RWPE2 (cell line): ENCODE data around the gene CACNA2D1.
A peak's percentile ranks its signal among the peaks of the same experiment; 100 is the strongest.

Experiments used
- ATAC-seq: fragments of 200-7000 bp; cut with Tn5 transposase; 3 replicates; pipeline ENCODE4 v1.9.1; 2021; ENCODE audit warnings: low read depth
- DNase-seq: peaks from one replicate; pipeline ENCODE4 v3.0.0-alpha.2; 2020; ENCODE audit warnings: low spot score
- H3K27ac ChIP-seq: fragments of 450-650 bp; 2 replicates; pipeline ENCODE4 v1.5.1; 2017; ENCODE audit warnings: mild to moderate bottlenecking; ENCODE audit not compliant: poor library complexity, severe bottlenecking
- H3K27me3 ChIP-seq: fragments of 250-450 bp; sonication (Bioruptor Pico); 2 replicates; pipeline ENCODE4 v1.5.1; 2021; ENCODE audit warnings: mild to moderate bottlenecking, moderate library complexity; ENCODE audit not compliant: insufficient read depth, poor library complexity, severe bottlenecking
- H3K36me3 ChIP-seq: fragments of 250-450 bp; sonication (Bioruptor Pico); 2 replicates; pipeline ENCODE4 v1.5.1; 2020; ENCODE audit warnings: low read depth, mild to moderate bottlenecking, moderate library complexity
- H3K4me1 ChIP-seq: fragments of 250-450 bp; sonication (Bioruptor Pico); 2 replicates; pipeline ENCODE4 v1.5.1; 2021; ENCODE audit warnings: mild to moderate bottlenecking, moderate library complexity; ENCODE audit not compliant: insufficient read depth, poor library complexity, severe bottlenecking
- H3K4me3 ChIP-seq: fragments of 250-450 bp; sonication (Bioruptor Pico); 2 replicates; pipeline ENCODE4 v1.5.1; 2021; ENCODE audit warnings: mild to moderate bottlenecking, moderate library complexity; ENCODE audit not compliant: severe bottlenecking
- H3K9me3 ChIP-seq: fragments of 250-450 bp; sonication (Bioruptor Pico); 2 replicates; pipeline ENCODE4 v1.5.1; 2021; ENCODE audit warnings: mild to moderate bottlenecking, moderate library complexity; ENCODE audit not compliant: severe bottlenecking
- TF ChIP-seq, protein P1 (sequence below): fragments of 450-650 bp; IDR thresholded peaks from one replicate; pipeline ENCODE4 v1.5.1; 2017; ENCODE audit warnings: mild to moderate bottlenecking, moderate library complexity; ENCODE audit not compliant: poor library complexity, severe bottlenecking

The CACNA2D1 gene

DNA sequence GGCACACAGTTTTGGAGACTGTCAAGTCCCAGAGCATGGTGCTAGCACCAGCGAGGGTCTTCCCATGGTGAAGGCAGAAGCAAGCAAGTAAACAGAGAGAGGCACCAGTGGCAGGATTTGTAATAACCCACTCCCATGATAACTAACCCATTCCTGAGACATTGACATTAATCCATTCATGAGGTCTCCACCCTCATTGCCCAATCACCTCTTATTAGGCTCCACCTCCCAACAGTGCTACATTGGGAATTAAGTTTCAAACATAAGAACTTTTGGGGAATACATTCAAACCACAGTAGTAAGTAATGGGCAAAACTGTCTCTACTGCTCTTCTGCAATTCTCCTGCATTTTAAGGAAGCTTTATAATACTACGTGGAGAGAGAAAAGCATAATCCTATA is 193.6 kb downstream of the CACNA2D1 start:
- ATAC-seq, result no peak
- peaks cover 6% of the 10 kb centered on the region for H3K27me3 ChIP-seq
- DNase-seq, result no peak
- H3K4me1 ChIP-seq, result no peaks in the 10 kb centered on the region
- H3K9me3 ChIP-seq, result no peaks in the 10 kb centered on the region
- no peak overlapping the region for H3K4me3 ChIP-seq
- TF ChIP-seq, protein P1, sequence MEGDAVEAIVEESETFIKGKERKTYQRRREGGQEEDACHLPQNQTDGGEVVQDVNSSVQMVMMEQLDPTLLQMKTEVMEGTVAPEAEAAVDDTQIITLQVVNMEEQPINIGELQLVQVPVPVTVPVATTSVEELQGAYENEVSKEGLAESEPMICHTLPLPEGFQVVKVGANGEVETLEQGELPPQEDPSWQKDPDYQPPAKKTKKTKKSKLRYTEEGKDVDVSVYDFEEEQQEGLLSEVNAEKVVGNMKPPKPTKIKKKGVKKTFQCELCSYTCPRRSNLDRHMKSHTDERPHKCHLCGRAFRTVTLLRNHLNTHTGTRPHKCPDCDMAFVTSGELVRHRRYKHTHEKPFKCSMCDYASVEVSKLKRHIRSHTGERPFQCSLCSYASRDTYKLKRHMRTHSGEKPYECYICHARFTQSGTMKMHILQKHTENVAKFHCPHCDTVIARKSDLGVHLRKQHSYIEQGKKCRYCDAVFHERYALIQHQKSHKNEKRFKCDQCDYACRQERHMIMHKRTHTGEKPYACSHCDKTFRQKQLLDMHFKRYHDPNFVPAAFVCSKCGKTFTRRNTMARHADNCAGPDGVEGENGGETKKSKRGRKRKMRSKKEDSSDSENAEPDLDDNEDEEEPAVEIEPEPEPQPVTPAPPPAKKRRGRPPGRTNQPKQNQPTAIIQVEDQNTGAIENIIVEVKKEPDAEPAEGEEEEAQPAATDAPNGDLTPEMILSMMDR, result no peak
- no peak overlapping the region for H3K27ac ChIP-seq
- no peaks in the 10 kb centered on the region for H3K36me3 ChIP-seq

DNA sequence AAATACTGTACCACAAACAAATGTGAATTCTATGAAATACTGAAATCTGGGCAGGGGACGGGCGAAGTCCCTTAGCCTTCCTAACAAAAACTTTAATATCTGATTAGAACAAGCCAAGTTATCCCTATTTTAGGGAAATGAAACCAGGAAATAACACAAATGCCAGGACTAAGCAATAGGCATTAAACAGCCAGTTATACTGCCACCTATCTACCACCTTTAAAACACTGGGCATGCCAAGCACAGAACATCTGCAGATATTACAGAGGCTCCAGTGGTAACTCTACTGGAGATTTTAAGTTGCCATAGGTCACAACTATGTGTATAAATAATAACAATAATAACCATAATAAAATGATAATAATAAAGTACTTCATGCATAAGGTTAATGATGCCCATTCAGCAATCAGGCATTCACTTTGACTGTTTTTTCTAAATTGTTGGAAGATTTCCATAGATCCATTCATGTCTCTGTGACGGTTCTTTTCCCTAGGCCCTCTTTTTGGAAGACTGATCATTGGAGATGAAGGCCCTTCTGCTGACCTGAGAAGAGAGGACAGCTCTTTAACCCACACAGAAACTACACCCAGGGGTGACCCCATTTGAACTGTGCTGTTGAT is 195.7 kb downstream of the CACNA2D1 start:
- H3K4me1 ChIP-seq, result no peaks in the 10 kb centered on the region
- no peak overlapping the region for H3K4me3 ChIP-seq
- H3K27ac ChIP-seq, result no peak overlapping the region
- TF ChIP-seq, protein P1, result peak; percentile 60
- no peaks in the 10 kb centered on the region for H3K9me3 ChIP-seq
- H3K27me3 ChIP-seq, result peaks cover 8% of the 10 kb centered on the region
- ATAC-seq (no peak), DNase-seq (no peak)
- H3K36me3 ChIP-seq, result no peaks in the 10 kb centered on the region

DNA sequence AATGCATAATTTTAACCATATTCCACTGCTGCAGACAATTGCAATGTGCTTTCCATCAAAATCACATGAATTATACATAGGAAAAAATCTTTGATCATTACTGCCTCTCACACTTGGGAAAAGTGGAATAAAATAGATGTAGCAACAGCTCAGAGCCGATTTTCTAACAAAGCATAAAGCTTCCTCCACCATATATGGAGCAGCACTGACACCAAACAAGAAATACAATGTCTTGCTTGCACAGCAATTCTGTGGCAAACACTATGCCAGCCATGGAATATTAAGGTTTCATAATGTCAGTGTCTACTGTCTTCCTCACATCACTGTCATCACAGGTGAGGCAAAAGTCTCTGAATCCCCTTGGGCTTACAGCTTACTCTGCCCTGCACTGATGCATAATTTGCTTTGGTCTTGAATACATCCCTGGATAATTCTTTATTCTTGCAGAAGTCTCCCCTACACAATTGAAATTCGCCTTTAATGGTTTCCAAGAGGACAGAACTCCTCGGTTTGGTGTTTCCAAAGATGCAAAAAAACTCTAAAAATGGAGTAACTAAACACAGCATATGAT is 198.5 kb downstream of the CACNA2D1 start:
- DNase-seq (no peak), ATAC-seq (no peak)
- Histone ChIP-seq H3K4me3 (no peak overlapping the region), H3K27ac (no peak overlapping the region), H3K9me3 (no peaks in the 10 kb centered on the region), H3K36me3 (no peaks in the 10 kb centered on the region), H3K27me3 (peaks cover 2% of the 10 kb centered on the region), H3K4me1 (no peaks in the 10 kb centered on the region)
- TF ChIP-seq, protein P1, result no peak

DNA sequence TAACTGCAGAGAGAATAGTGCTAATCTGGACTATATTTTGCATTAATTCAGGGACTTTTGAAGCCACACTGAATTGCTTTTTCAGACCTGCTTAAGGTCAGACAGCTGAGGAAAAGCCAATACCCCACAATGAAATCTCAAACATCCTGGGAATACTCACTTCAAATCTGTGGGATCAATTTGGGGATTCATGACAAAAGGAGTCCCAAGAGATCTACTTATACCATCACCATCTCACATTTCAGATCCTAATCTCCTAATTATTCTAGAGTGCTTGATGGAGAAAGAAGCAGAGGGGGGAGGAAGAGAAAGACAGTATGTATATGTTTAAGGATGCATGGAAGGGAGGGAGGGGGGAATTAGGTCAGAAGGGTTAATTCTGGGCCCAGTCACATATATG is 202.2 kb downstream of the CACNA2D1 start:
- no peak overlapping the region for H3K4me3 ChIP-seq
- no peaks in the 10 kb centered on the region for H3K4me1 ChIP-seq
- ATAC-seq (no peak), DNase-seq (no peak)
- H3K27me3 ChIP-seq, result peaks cover 6% of the 10 kb centered on the region
- TF ChIP-seq, protein P1, result no peak
- H3K36me3 ChIP-seq, result no peaks in the 10 kb centered on the region
- no peaks in the 10 kb centered on the region for H3K9me3 ChIP-seq
- H3K27ac ChIP-seq, result no peak overlapping the region

DNA sequence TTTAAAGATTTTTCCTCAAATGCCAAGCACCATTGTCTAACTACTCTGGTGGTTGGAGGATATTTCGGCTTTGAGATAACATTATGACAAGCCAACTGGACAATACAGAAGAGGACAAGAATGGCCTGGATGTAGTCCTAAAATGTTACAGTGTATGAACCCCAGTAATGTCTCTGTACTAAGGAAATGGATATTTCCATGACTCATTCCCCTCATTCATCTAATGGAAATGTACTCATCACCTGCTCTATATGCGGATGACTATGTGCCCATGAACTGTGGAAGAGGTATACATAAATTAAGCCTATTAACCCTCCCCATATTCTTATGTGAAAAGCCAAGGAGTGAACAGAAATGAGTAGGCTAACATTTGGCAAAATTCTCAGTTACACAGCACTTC is 207.9 kb downstream of the CACNA2D1 start:
- no peaks in the 10 kb centered on the region for H3K9me3 ChIP-seq
- no peaks in the 10 kb centered on the region for H3K4me1 ChIP-seq
- TF ChIP-seq, protein P1, result no peak
- H3K36me3 ChIP-seq, result no peaks in the 10 kb centered on the region
- H3K27me3 ChIP-seq, result peaks cover 5% of the 10 kb centered on the region
- H3K27ac ChIP-seq, result no peak overlapping the region
- no peak for DNase-seq
- ATAC-seq, result peak; percentile 42; the same call in 1 of the 3 replicates
- H3K4me3 ChIP-seq, result no peak overlapping the region
